RPMI7951 (cell line): Measurements from ENCODE around the gene CFDP1. TPM values are rescaled to one million over a fixed set of nuclear protein-coding genes. Genes with fewer than 3 reads are reported as not detected.

Source experiments
- DNase-seq: peaks from one replicate; pipeline ENCODE4 v3.0.0-alpha.2; 2012; ENCODE audit warnings: low read depth
- total RNA-seq: library from RNA; depleted of rRNA; stranded (reverse); fragments of >200 nt; shearing (Covaris generic); gene quantifications from 2 replicates; pipeline ENCODE4 v1.2.3, GENCODE V29; 2014

CFDP1 gene
- total RNA-seq, 1 experiment from 2014 or later: 86.9 TPM

GRCh38 chr16:75372236-75372856 is 61.0 kb downstream of the CFDP1 start:
- DNase-seq: no peak

GRCh38 chr16:75371171-75371570 is 62.1 kb downstream of the CFDP1 start:
- DNase-seq: no peak

GRCh38 chr16:75364286-75364791 is 69.0 kb downstream of the CFDP1 start:
- DNase-seq: no peak

DNA sequence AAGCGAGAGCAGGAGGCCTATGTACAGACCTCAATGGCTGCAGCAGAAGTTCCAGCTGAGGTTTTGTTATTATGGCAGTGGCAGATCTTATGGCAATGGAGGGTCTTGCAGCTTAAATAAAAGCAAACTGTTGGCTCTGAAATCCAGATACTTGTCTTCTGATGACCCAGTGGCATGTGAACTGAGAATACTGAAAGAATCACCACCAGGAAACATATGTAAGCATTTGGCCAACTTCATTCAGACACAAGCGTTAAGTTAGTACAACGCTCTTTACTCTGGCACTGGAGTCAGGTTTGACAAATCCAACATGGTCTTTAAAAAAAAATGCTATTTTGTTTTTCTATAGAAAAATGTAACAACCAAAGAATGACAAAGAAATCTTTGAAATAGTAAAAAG is 70.5 kb downstream of the CFDP1 start:
- DNase-seq: no peak

DNA sequence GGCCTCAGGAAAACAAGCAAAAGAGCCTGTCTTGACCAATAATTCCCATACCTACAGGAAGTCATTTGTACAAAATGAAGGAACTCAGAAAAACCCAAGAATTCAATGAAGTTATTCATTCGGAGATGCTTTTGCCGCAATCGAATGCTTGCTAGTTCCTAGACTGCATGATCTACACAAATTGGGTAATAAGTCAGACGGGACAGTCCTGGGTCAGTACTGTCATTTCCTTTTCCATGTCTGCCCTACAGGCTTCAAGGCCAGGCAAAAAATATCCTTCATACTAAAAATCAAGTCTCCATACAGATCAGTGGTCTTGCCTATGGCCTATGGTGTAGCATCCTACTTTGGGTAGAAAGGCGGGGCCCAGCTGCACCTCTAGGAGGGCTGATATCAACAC is 71.4 kb downstream of the CFDP1 start:
- no peak for DNase-seq

DNA sequence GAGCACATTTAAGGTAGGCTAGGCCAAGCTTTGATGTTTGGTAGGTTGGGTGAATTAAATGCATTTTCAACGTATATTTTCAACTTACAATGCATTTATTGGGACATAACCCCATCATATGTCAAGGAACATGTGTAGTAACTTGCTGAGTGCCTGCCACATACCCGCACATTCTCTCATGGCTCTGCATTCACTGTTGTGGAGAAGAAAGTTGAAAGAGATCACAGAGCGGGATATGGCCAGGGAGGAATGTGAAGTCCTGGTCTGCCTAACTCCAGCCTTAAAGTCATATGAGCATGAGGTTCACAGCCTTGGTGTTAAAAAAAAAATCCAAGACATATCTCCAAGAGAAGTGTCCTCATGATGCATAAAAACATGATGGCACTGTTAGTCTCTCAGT is 79.1 kb downstream of the CFDP1 start:
- DNase-seq: no peak

- peak; percentile 74 for DNase-seq
Observed at GRCh38 chr16:75351183-75351582, 82.1 kb downstream of the CFDP1 start.

- DNase-seq: no peak
Observed at GRCh38 chr16:75345711-75346110, 87.6 kb downstream of the CFDP1 start.

DNA sequence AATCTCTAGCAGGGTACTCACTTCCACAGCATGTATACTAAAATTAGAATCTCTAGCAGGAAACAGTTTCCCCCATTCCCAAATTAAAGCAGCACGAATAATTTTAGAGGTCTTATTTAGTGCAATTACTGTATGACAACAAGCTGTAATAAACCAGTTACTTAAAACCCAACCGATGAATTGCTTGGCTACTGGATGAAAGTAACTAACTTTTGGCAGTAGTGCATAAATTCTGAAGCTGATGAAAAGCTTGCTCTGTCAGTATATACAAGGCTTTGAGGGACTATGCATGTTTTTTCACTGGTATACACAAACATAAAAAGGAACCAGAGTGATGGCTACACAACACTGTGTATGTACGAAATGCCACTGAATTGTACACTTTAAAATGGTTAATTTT is 89.4 kb downstream of the CFDP1 start:
- no peak for DNase-seq

GRCh38 chr16:75343286-75343685 is 90.0 kb downstream of the CFDP1 start:
- no peak for DNase-seq

- peak; percentile 84 for DNase-seq
Observed at GRCh38 chr16:75342308-75342811, 90.9 kb downstream of the CFDP1 start.

GRCh38 chr16:75341564-75342307 is 91.6 kb downstream of the CFDP1 start:
- no peak for DNase-seq

DNA sequence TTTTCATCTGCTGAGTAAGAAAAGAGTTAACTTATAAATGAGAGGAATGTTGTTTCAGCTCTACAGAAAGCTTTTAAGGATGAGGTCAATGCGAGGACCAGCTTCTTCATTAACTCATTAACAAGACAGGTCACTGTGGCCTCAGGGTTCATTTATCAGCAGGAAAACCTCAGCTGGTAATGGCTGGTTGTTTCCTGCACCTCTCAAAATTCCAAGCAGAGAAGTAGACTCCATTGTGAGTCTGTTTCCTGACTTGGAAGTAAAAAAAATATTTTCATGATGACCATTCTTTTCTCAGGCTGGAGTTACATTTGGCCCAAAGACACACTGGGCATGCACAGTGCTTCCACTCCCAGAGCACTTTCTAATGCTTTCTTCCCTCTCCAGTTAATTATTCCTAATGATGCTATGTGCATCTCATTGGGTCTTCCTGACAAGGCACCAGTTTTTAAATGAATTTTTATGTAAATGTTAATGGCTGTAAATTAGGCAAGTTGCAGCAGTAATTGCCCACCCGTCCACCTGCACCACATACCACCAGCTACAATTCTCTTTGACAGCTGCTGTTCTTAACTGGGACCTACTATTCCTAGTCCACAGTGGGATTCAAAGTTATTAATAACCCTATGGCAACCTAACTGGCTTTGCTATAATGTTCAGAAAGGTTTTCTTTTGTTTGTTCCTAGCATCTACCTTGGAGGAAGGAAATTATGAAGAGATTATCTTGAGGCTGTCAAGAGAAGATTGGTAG is 92.4 kb downstream of the CFDP1 start:
- DNase-seq: peak; percentile 58

GRCh38 chr16:75337430-75337829 is 95.9 kb downstream of the CFDP1 start:
- DNase-seq: no peak

GRCh38 chr16:75336521-75336920 is 96.8 kb downstream of the CFDP1 start:
- DNase-seq: no peak

GRCh38 chr16:75333721-75334163 is 99.6 kb downstream of the CFDP1 start:
- no peak for DNase-seq

DNA sequence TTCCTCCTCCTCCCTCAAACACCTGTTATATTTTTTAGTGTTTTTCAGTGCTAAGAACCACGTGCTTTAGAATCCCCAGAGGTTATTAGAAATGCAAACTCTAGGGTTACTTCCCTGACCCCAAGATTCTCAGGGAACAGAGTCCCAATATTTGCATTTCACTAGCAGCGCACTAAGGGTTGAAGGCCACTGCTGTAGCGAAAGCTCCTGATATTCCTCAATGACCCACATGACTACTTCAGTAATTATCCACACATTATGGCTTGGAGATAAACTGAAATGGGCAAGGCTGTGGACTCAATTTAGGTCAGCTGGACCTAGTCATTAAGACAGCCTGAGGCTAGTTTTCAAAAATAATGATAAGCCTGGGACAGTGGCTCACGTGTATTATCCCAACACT is 103.4 kb downstream of the CFDP1 start:
- DNase-seq: no peak

GRCh38 chr16:75326333-75326732 is 107.0 kb downstream of the CFDP1 start:
- DNase-seq: no peak

- no peak for DNase-seq
Observed at GRCh38 chr16:75323933-75324332, 109.4 kb downstream of the CFDP1 start.

GRCh38 chr16:75323198-75323597 is 110.1 kb downstream of the CFDP1 start:
- peak; percentile 56 for DNase-seq

- peak; percentile 62 for DNase-seq
Observed at GRCh38 chr16:75322740-75323139, 110.6 kb downstream of the CFDP1 start.

- no peak for DNase-seq
Observed at GRCh38 chr16:75320435-75320834, 112.9 kb downstream of the CFDP1 start.
